ENCODE results near the gene PATE4. TPM values are rescaled to one million over a fixed set of nuclear protein-coding genes. Genes with fewer than 3 reads are reported as not detected.

The PATE4 gene
- total and polyA plus RNA-seq, 7 experiments from 2014 or later, result not detected

DNA sequence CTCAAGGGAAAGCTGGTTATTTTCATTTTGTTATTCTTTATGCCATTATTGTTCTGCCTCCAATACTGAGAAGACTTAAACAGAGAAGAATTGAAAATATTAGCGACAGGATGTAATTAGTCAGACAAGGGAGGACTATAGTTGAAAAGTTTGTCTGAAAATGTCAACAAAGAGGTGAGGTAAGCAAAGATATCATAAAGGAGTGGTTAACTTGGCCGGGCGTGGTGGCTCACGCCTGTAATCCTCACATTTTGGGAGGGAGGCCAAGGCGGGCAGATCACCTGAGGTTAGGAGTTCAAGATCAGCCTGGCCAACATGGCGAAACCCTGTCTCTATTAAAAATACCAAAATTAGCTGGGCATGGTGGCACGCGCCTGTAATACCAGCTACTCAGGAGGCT, 50.3 kb downstream of the PATE4 start:
- Histone ChIP-seq H3K36me3 (ENCODE audit: control insufficient read depth in 2 of 3, insufficient read depth in 3 of 3, low read length in 3 of 3) (no peaks in the 10 kb centered on the region), H3K27ac (ENCODE audit: low read depth, low read length) (no peak overlapping the region), H3K27me3 (ENCODE audit: control insufficient read depth in 2 of 2, insufficient read depth in 2 of 2, low read length in 2 of 2) (no peaks in the 10 kb centered on the region), H3K4me3 (ENCODE audit: low read length) (no peak overlapping the region), H3K4me1 (ENCODE audit: control insufficient read depth in 2 of 2, insufficient read depth in 2 of 2, low read length in 2 of 2) (peaks cover 2 to 3% of the 10 kb centered on the region in 2 donors), H3K9me3 (ENCODE audit: control insufficient read depth in 2 of 3, low read length in 3 of 3) (no peaks in the 10 kb centered on the region)
- Mint-ChIP-seq H3K36me3 (peaks cover 0 to 6% (median 2%) of the 10 kb centered on the region in 5 donors), H3K27me3 (peaks cover 0 to 27% (median 0%) of the 10 kb centered on the region in 5 donors), H3K4me1 (peaks cover 8 to 21% (median 14%) of the 10 kb centered on the region in 7 donors), H3K27ac (no peak overlapping the region), H3K4me3 (no peak overlapping the region), H3K9me3 (peaks cover 0 to 6% (median 0%) of the 10 kb centered on the region in 11 donors)
- ATAC-seq (no peak), DNase-seq (no peak)
- POLR2A ChIA-PET, result no interaction called here
- intact Hi-C loops (cut with micrococcal nuclease), result loop anchor here in 1 of 2 donors (10.0 kb wide), 1 partner anchor 471 kb away; the partner anchor contains the start of gene ST3GAL4
- CTCF ChIA-PET, result no interaction called here

DNA sequence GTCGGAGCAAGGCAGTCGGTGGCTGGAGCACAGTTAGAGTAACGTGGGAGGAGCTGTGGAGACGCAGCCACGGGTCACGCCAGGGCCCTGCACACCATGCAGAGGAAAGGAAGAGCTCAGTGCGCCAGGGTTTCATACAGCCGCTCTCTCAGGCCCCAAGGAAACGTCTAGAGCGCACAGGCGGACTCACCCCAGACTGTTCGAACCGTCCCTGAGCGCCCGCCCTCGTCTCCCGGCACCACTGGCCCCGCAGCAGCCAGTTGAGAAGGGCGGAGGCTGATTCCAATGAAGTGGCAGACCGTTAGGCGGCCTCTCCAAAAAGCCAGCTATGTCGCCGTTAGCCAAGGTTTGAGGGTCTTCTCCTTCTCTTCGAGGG, 53.9 kb downstream of the PATE4 start:
- peak; percentile 34 for ATAC-seq
- CTCF ChIA-PET, result interaction anchor here (1.0 to 1.5 kb wide), 2 partner anchors 12 to 16 kb away, joined by 3 to 6 read pairs; partner anchors contain the start of gene PUS3
- intact Hi-C loops (cut with micrococcal nuclease), result loop anchor here (1.0 to 10.0 kb wide), 18 partner anchors 16 to 1215 kb away; partner anchors contain the start of genes CCDC15 (in 2 of the 2), EI24 (in 2 of the 2), FAM118B (in 2 of the 2) and FOXRED1 (in 2 of the 2)

DNA sequence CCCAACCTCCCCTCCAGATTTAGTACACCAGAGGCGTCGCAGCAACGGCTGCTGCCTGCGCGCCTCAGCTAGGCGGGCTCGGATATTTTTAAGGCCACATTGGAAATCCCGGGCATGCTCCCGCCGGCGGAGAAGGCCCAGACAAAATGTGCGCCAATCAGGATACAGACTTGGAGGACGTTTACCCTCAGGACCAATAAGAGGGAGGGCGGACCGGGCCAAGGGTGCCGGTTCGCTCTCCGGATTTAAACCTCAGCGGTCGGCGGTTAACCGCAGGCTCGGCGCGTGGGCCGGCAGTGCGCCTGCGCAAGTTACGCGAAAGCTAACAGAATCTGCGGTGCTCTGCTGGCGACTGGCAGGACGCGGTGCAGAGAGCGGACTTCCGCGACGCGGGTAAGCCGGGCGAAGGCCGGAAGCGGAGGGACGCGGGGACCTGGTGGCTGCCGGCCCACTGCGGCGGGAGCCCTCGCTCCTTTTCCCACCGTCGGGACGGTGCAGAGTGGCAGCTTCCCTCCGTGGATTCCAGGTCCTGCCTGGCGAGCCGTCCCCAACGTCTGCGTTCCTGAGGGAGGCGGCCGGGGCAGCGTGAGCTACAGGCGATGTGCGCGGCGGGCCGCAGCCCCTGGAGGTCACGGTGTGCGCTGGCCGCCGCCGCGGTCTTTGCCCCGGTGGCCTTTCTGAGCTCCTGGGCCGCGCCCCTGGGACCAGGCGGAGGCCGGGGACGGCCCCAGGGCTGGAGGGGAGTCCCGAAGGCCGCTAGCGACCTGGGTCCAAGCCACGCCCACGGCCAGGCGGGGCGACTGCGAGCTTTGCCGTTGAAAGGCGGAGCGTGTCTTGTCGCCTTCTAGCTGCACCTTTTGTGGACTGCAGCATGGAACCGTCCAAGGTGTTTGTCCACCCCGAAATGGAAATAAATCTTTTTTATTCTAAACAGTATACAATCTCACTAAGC, 54.5 kb downstream of the PATE4 start, which contains the start of gene HYLS1:
TSS of gene HYLS1 (plus strand) at position 296 of the 952 bp plus-strand sequence. CDS start 11,701 bp downstream, outside the sequence.
- CTCF ChIA-PET, result interaction anchor here (0.6 to 1.5 kb wide), 4 partner anchors 9 to 331 kb away, joined by 3 to 6 read pairs (median 3); partner anchors contain the start of gene PUS3
- H3K36me3 ChIP-seq (ENCODE audit: control insufficient read depth in 2 of 3, insufficient read depth in 3 of 3, low read length in 3 of 3), result peaks cover 0 to 5% (median 0%) of the 10 kb centered on the region in 3 experiments
- Mint-ChIP-seq H3K9me3 (peaks cover 0 to 6% (median 0%) of the 10 kb centered on the region in 11 donors), H3K4me3 (peak within 1 kb of the TSS; percentile 87 to 98 (median 96)), H3K36me3 (peaks cover 0 to 10% (median 8%) of the 10 kb centered on the region in 5 donors), H3K27ac (peak within 1 kb of the TSS; percentile 88 to 99 (median 97)), H3K4me1 (peaks cover 20 to 57% (median 39%) of the 10 kb centered on the region in 7 donors), H3K27me3 (peaks cover 0 to 4% (median 0%) of the 10 kb centered on the region in 5 donors)
- H3K4me1 ChIP-seq (ENCODE audit: control insufficient read depth in 2 of 2, insufficient read depth in 2 of 2, low read length in 2 of 2), result peaks cover 6% of the 10 kb centered on the region in 2 donors
- peak within 1 kb of the TSS; percentile 86 for H3K4me3 ChIP-seq (ENCODE audit: low read length)
- POLR2A ChIA-PET, result interaction anchor here (0.7 to 2.6 kb wide), 11 partner anchors 16 to 929 kb away, joined by 3 to 21 read pairs (median 5); partner anchors contain the start of genes CHEK1, EI24, FAM118B and FOXRED1
- H3K27me3 ChIP-seq (ENCODE audit: control insufficient read depth in 2 of 2, insufficient read depth in 2 of 2, low read length in 2 of 2), result no peaks in the 10 kb centered on the region
- ATAC-seq (peak; percentile 95), DNase-seq (peak; percentile 90 to 100 (median 94))
- intact Hi-C loops (cut with micrococcal nuclease), result loop anchor here (1.0 to 10.0 kb wide), 18 partner anchors 16 to 1215 kb away; partner anchors contain the start of genes CCDC15 (in 2 of the 2), EI24 (in 2 of the 2), FAM118B (in 2 of the 2) and FOXRED1 (in 2 of the 2)
- H3K27ac ChIP-seq (ENCODE audit: low read depth, low read length), result peak within 1 kb of the TSS; percentile 71
- no peaks in the 10 kb centered on the region for H3K9me3 ChIP-seq (ENCODE audit: control insufficient read depth in 2 of 3, low read length in 3 of 3)

More for the DNA sequence above, 53.9 kb downstream of the PATE4 start:
- Histone ChIP-seq H3K4me1 (ENCODE audit: control insufficient read depth in 2 of 2, insufficient read depth in 2 of 2, low read length in 2 of 2) (peaks cover 6% of the 10 kb centered on the region in 2 donors), H3K4me3 (ENCODE audit: low read length) (peak overlapping the region; percentile 86), H3K9me3 (ENCODE audit: control insufficient read depth in 2 of 3, low read length in 3 of 3) (no peaks in the 10 kb centered on the region), H3K27me3 (ENCODE audit: control insufficient read depth in 2 of 2, insufficient read depth in 2 of 2, low read length in 2 of 2) (no peaks in the 10 kb centered on the region), H3K27ac (ENCODE audit: low read depth, low read length) (peak overlapping the region; percentile 71), H3K36me3 (ENCODE audit: control insufficient read depth in 2 of 3, insufficient read depth in 3 of 3, low read length in 3 of 3) (no peaks in the 10 kb centered on the region)
- DNase-seq, result peak in 1 of 9 donors; percentile 43
- POLR2A ChIA-PET, result interaction anchor here (1.1 to 2.6 kb wide), 8 partner anchors 16 to 396 kb away, joined by 3 to 21 read pairs (median 7); partner anchors contain the start of genes CHEK1, EI24, FAM118B and FOXRED1
- H3K9me3 Mint-ChIP-seq, result peaks cover 0 to 6% (median 0%) of the 10 kb centered on the region in 11 donors
- peaks cover 0 to 6% (median 4%) of the 10 kb centered on the region in 5 donors for H3K36me3 Mint-ChIP-seq
- H3K4me3 Mint-ChIP-seq, result peak overlapping the region; percentile 87 to 98 (median 96)
- H3K27me3 Mint-ChIP-seq, result peaks cover 0 to 7% (median 0%) of the 10 kb centered on the region in 5 donors
- peak overlapping the region; percentile 88 to 99 (median 97) for H3K27ac Mint-ChIP-seq
- peaks cover 17 to 52% (median 36%) of the 10 kb centered on the region in 7 donors for H3K4me1 Mint-ChIP-seq

Other genes starting within 250 kb of the PATE4 start
- 100 to 1,000 TPM in 1 of 5 experiments, 10 to 100 TPM in 4; 39.6 to 153 (median 84.5) TPM for gene STT3A, start 240.5 kb upstream of the PATE4 start, total RNA-seq
- gene STT3A, start 240.5 kb upstream of the PATE4 start, polyA plus RNA-seq, result 10 to 100 TPM; 27.3 to 60.6 TPM
- gene CHEK1, start 208.2 kb upstream of the PATE4 start, total RNA-seq, result 10 to 100 TPM in 1 of 5 experiments, 1 to 10 TPM in 4; 2.2 to 62.6 (median 7.5) TPM
- gene CHEK1, start 208.2 kb upstream of the PATE4 start, polyA plus RNA-seq, result 1 to 10 TPM; 1.2 to 1.7 TPM
- gene ACRV1, start 152.5 kb upstream of the PATE4 start, total RNA-seq, result not detected
- gene ACRV1, start 152.5 kb upstream of the PATE4 start, polyA plus RNA-seq, result not detected
- not detected for gene PATE1, start 87.0 kb upstream of the PATE4 start, total RNA-seq
- gene PATE1, start 87.0 kb upstream of the PATE4 start, polyA plus RNA-seq, result not detected
- gene PATE2, start 54.5 kb upstream of the PATE4 start, total RNA-seq, result not detected
- not detected for gene PATE2, start 54.5 kb upstream of the PATE4 start, polyA plus RNA-seq
- not detected for gene PATE3, start 45.2 kb upstream of the PATE4 start, total RNA-seq
- not detected for gene PATE3, start 45.2 kb upstream of the PATE4 start, polyA plus RNA-seq
- gene HYLS1, start 54.4 kb downstream of the PATE4 start, total RNA-seq, result 10 to 100 TPM in 1 of 5 experiments, 1 to 10 TPM in 4; 2.7 to 13.1 (median 8.0) TPM
- 10 to 100 TPM in 1 of 2 donors, 1 to 10 TPM in 1; 7.5 to 13.1 TPM for gene HYLS1, start 54.4 kb downstream of the PATE4 start, polyA plus RNA-seq
- gene PUS3, start 69.9 kb downstream of the PATE4 start, total RNA-seq, result 10 to 100 TPM in 2 of 5 experiments, 1 to 10 TPM in 3; 4.6 to 15.3 (median 9.3) TPM
- gene PUS3, start 69.9 kb downstream of the PATE4 start, polyA plus RNA-seq, result 10 to 100 TPM in 1 of 2 donors, 1 to 10 TPM in 1; 9.6 to 14.1 TPM
- under 1 TPM in 1 of 5 experiments, not detected in 4; 0.05 TPM for gene DDX25, start 71.2 kb downstream of the PATE4 start, total RNA-seq
- under 1 TPM in 1 of 2 donors, not detected in 1; 0.02 TPM for gene DDX25, start 71.2 kb downstream of the PATE4 start, polyA plus RNA-seq
- gene VSIG10L2, start 112.7 kb downstream of the PATE4 start, total RNA-seq, result not detected
- not detected for gene VSIG10L2, start 112.7 kb downstream of the PATE4 start, polyA plus RNA-seq
- gene CDON, start 229.6 kb downstream of the PATE4 start, total RNA-seq, result 1 to 10 TPM; 1.5 to 4.8 (median 2.3) TPM
- under 1 TPM; 0.24 to 0.69 TPM for gene CDON, start 229.6 kb downstream of the PATE4 start, polyA plus RNA-seq

Data from naive thymus-derived CD4-positive, alpha-beta T cell (primary cell).